GM20000 (cell line): ENCODE results near the gene MPST.
"Not testable (repeated sequence)": the region's sequence is repeated elsewhere in the genome, so short reads cannot be mapped to it uniquely, and the experiment has no call there.

ENCODE experiments used
- DNase-seq: peaks from one replicate; pipeline ENCODE4 v3.0.0; 2012; ENCODE audit warnings: low spot score
- CTCF ChIP-seq: IDR thresholded peaks from 2 replicates; pipeline ENCODE4 v1.5.1; 2012; ENCODE audit warnings: mild to moderate bottlenecking, control low read depth; ENCODE audit errors: extremely low read depth, missing control alignments

The MPST gene

GRCh38 chr22:36981247-36981775, 38.2 kb upstream of the MPST start:
- DNase-seq: no peak
- TF ChIP-seq CTCF: no peak

GRCh38 chr22:36982136-36982535, 37.4 kb upstream of the MPST start:
- TF ChIP-seq CTCF: no peak
- DNase-seq: no peak

- DNase-seq: no peak
- TF ChIP-seq CTCF: no peak
These were observed 34.2 kb upstream of the MPST start for GRCh38 chr22:36985211-36985889.

- peak; percentile 48 for TF ChIP-seq CTCF
- DNase-seq: no peak
These were observed 33.2 kb upstream of the MPST start for GRCh38 chr22:36986242-36986821.

GRCh38 chr22:36988075-36988832, 31.3 kb upstream of the MPST start:
- TF ChIP-seq CTCF: no peak
- DNase-seq: no peak

- DNase-seq: not testable (repeated sequence)
These were observed 30.5 kb upstream of the MPST start for GRCh38 chr22:36989012-36989411.

- TF ChIP-seq CTCF: no peak
- DNase-seq: no peak
These were observed 29.1 kb upstream of the MPST start for GRCh38 chr22:36990457-36990856.

- no peak for DNase-seq
- no peak for TF ChIP-seq CTCF
These were observed 28.3 kb upstream of the MPST start for GRCh38 chr22:36991206-36991605.
